H1 (cell line): ENCODE data around the gene ROPN1. TPM values are rescaled to one million over a fixed set of nuclear protein-coding genes. Genes with fewer than 3 reads are reported as not detected.

Experiments
- CTCF ChIA-PET: fragments of 300-600 bp; sonication (Branson Sonifier 250); formaldehyde crosslinking; loops from one replicate; lab custom pipeline; 2021; ENCODE audit not compliant: partially characterized antibody; lab: Charles Lee
- POLR2A ChIA-PET: fragments of 300-600 bp; sonication (Branson Sonifier 250); formaldehyde crosslinking; loops from one replicate; lab custom pipeline; 2021; ENCODE audit warnings: inconsistent platforms; ENCODE audit not compliant: partially characterized antibody; lab: Charles Lee
- DNase-seq, 2 experiments: peaks; one replicate each; pipeline versions ENCODE4 v3.0.0 to v3.0.0-alpha.2; 2010 to 2022; ENCODE audit warnings: low spot score in 2 of 2, low read depth in 1 of 2, mixed read lengths in 1 of 2
- FAIRE-seq: peaks from 2 replicates; lab custom pipeline; 2011; peaks lifted over from hg19 to GRCh38; lab: Jason Lieb, UNC
- H2AFZ ChIP-seq: 2 replicates; pipeline ENCODE4 v1.8.1; 2012; ENCODE audit warnings: low read length, inconsistent platforms
- H2AK5ac ChIP-seq: 2 replicates; pipeline ENCODE4 v1.6.1; 2013; ENCODE audit warnings: low read depth, low read length
- H2BK120ac ChIP-seq: replicated peaks from 2 replicates; pipeline ENCODE3; 2013; ENCODE audit warnings: low read depth, low read length, inconsistent platforms
- H2BK12ac ChIP-seq: 2 replicates; pipeline ENCODE4 v1.6.1; 2013; ENCODE audit warnings: low read depth, low read length
- H2BK15ac ChIP-seq: 2 replicates; pipeline ENCODE4 v1.6.1; 2013; ENCODE audit warnings: low read length
- H2BK20ac ChIP-seq: 2 replicates; pipeline ENCODE4 v1.6.1; 2013; ENCODE audit warnings: low read length
- H2BK5ac ChIP-seq: 2 replicates; pipeline ENCODE4 v1.6.1; 2013; ENCODE audit warnings: low read depth, low read length
- H3K14ac ChIP-seq: 2 replicates; pipeline ENCODE4 v1.6.1; 2013; ENCODE audit warnings: inconsistent platforms; ENCODE audit not compliant: insufficient read length
- H3K18ac ChIP-seq: 2 replicates; pipeline ENCODE4 v1.6.1; 2013; ENCODE audit warnings: low read length; ENCODE audit errors: extremely low read depth
- H3K23ac ChIP-seq: 2 replicates; pipeline ENCODE4 v1.6.1; 2013; ENCODE audit warnings: inconsistent platforms; ENCODE audit not compliant: insufficient read length
- H3K23me2 ChIP-seq: 2 replicates; pipeline ENCODE4 v1.6.1; 2013; ENCODE audit warnings: low read depth, low read length
- H3K27ac ChIP-seq: 2 replicates; pipeline ENCODE4 v1.6.1; 2011; ENCODE audit warnings: low read depth, low read length, inconsistent platforms
- H3K27me3 ChIP-seq, 4 experiments: replicated peaks in 1 of 4; 1 replicate in 1 of 4; 2 replicates in 3 of 4; pipeline versions ENCODE4 v1.6.1 to v1.8.1; 2011 to 2013; ENCODE audit warnings: low read length in 3 of 4, mild to moderate bottlenecking in 3 of 4, inconsistent platforms in 2 of 4, mixed read lengths in 2 of 4, moderate library complexity in 1 of 4; ENCODE audit not compliant: control insufficient read depth in 3 of 4, insufficient read depth in 3 of 4; ENCODE audit errors: extremely low read depth in 1 of 4
- H3K36me3 ChIP-seq, 4 experiments: 2 replicates each; pipeline versions ENCODE4 v1.6.1 to v1.8.1; 2011 to 2013; ENCODE audit warnings: mild to moderate bottlenecking in 4 of 4, low read length in 3 of 4, moderate library complexity in 2 of 4, control low read depth in 1 of 4, inconsistent platforms in 1 of 4; ENCODE audit not compliant: insufficient read depth in 4 of 4, control insufficient read depth in 2 of 4
- H3K4ac ChIP-seq: replicated peaks from 2 replicates; pipeline ENCODE3; 2013; ENCODE audit warnings: low read length, low read depth, mixed read lengths, inconsistent platforms; ENCODE audit not compliant: insufficient read length
- H3K4me1 ChIP-seq, 4 experiments: replicated peaks in 1 of 4; 1 replicate in 1 of 4; 2 replicates in 3 of 4; pipeline versions ENCODE4 v1.6.1 to v1.8.1; 2011 to 2013; ENCODE audit warnings: low read length in 3 of 4, inconsistent platforms in 2 of 4, mixed read lengths in 1 of 4; ENCODE audit not compliant: insufficient read depth in 4 of 4, control insufficient read depth in 3 of 4
- H3K4me2 ChIP-seq, 2 experiments: 2 replicates each; pipeline versions ENCODE4 v1.6.1 to v1.8.1; 2011 to 2013; ENCODE audit warnings: low read depth in 2 of 2, low read length in 2 of 2, control low read depth in 1 of 2, inconsistent platforms in 1 of 2, mild to moderate bottlenecking in 1 of 2; ENCODE audit not compliant: insufficient read depth in 1 of 2
- H3K4me3 ChIP-seq, 4 experiments: fragments of 200-600, 300-600 bp in 1 of 4; sonication (generic), shearing (Covaris generic), sonication (Bioruptor Twin) in 1 of 4; 2 replicates each; pipeline versions ENCODE4 v1.5.1 to v1.8.1; 2011 to 2016; ENCODE audit warnings: low read length in 4 of 4, low read depth in 3 of 4, control low read depth in 2 of 4, inconsistent platforms in 2 of 4, mild to moderate bottlenecking in 2 of 4, mixed read lengths in 1 of 4, moderate library complexity in 1 of 4; ENCODE audit not compliant: insufficient read depth in 2 of 4; ENCODE audit errors: extremely low read depth in 1 of 4
- H3K56ac ChIP-seq: replicated peaks from 2 replicates; pipeline ENCODE3; 2013; ENCODE audit warnings: low read depth, mild to moderate bottlenecking, mixed read lengths, low read length, inconsistent platforms; ENCODE audit not compliant: insufficient read length
- H3K79me1 ChIP-seq: 2 replicates; pipeline ENCODE4 v1.6.1; 2013; ENCODE audit warnings: low read depth, low read length, control low read depth
- H3K79me2 ChIP-seq, 2 experiments: 2 replicates each; pipeline versions ENCODE4 v1.6.1 to v1.8.1; 2012 to 2013; ENCODE audit warnings: low read length in 2 of 2, mild to moderate bottlenecking in 2 of 2, inconsistent platforms in 1 of 2; ENCODE audit not compliant: insufficient read depth in 2 of 2, control insufficient read depth in 1 of 2
- H3K9ac ChIP-seq, 4 experiments: replicated peaks in 1 of 4; 1 replicate in 1 of 4; 2 replicates in 3 of 4; pipeline versions ENCODE4 v1.6.1 to v1.8.1; 2011 to 2013; ENCODE audit warnings: low read depth in 3 of 4, low read length in 3 of 4, control low read depth in 2 of 4, mild to moderate bottlenecking in 2 of 4, moderate library complexity in 2 of 4, inconsistent platforms in 1 of 4; ENCODE audit errors: extremely low read depth in 1 of 4
- H3K9me3 ChIP-seq, 2 experiments: 2 replicates each; pipeline versions ENCODE4 v1.6.1 to v1.8.1; 2012 to 2013; ENCODE audit warnings: mild to moderate bottlenecking in 2 of 2, moderate library complexity in 2 of 2, control low read depth in 1 of 2, inconsistent platforms in 1 of 2, low read depth in 1 of 2, low read length in 1 of 2, mixed read lengths in 1 of 2; ENCODE audit not compliant: insufficient read depth in 2 of 2
- H4K20me1 ChIP-seq, 2 experiments: replicated peaks in 1 of 2; 2 replicates each; pipeline versions ENCODE3 to v1.8.1; 2011 to 2013; ENCODE audit warnings: inconsistent platforms in 2 of 2, low read length in 2 of 2, mild to moderate bottlenecking in 1 of 2; ENCODE audit not compliant: insufficient read depth in 2 of 2, control insufficient read depth in 1 of 2
- H4K5ac ChIP-seq: 2 replicates; pipeline ENCODE4 v1.6.1; 2013; ENCODE audit warnings: low read length, low read depth, mixed read lengths, inconsistent platforms; ENCODE audit not compliant: insufficient read length
- H4K8ac ChIP-seq: 2 replicates; pipeline ENCODE4 v1.8.0; 2013; ENCODE audit warnings: mild to moderate bottlenecking, moderate library complexity, low read length, inconsistent platforms; ENCODE audit not compliant: insufficient read depth; ENCODE audit errors: extremely low read depth
- H4K91ac ChIP-seq: replicated peaks from 2 replicates; pipeline ENCODE3; 2013; ENCODE audit warnings: low read length, mixed read lengths, inconsistent platforms; ENCODE audit not compliant: insufficient read length
- ASH2L ChIP-seq: fragments of 200-600, 300-600 bp; sonication (generic); IDR thresholded peaks from one replicate; pipeline ENCODE4 v1.7.1; 2017; ENCODE audit warnings: low read length
- CREB1 ChIP-seq: IDR thresholded peaks from 2 replicates; pipeline ENCODE4 v1.6.1; 2012; ENCODE audit warnings: inconsistent platforms
- EGR1 ChIP-seq: IDR thresholded peaks from 2 replicates; pipeline ENCODE4 v1.6.1; 2011; ENCODE audit warnings: low read depth, low read length, borderline replicate concordance
- EP300 ChIP-seq, 2 experiments: IDR thresholded peaks; 1 replicate in 1 of 2; 2 replicates in 1 of 2; pipeline ENCODE4 v1.6.1; 2011 to 2012; ENCODE audit warnings: low read depth in 2 of 2, low read length in 2 of 2, mild to moderate bottlenecking in 2 of 2, borderline replicate concordance in 1 of 2, inconsistent platforms in 1 of 2, moderate library complexity in 1 of 2
- FOSL1 ChIP-seq: IDR thresholded peaks from 2 replicates; pipeline ENCODE4 v1.6.1; 2011; ENCODE audit warnings: mild to moderate bottlenecking, low read depth, low read length, moderate library complexity; ENCODE audit not compliant: insufficient read depth
- KDM5A ChIP-seq: fragments of 200-600 bp; IDR thresholded peaks from 2 replicates; pipeline ENCODE4 v1.7.1; 2012; ENCODE audit warnings: mild to moderate bottlenecking, low read length, inconsistent platforms, mixed read lengths
- NRF1 ChIP-seq: IDR thresholded peaks from 2 replicates; pipeline ENCODE4 v1.6.1; 2011; ENCODE audit warnings: mild to moderate bottlenecking, low read depth, low read length, improper control_type of control experiment
- RFX5 ChIP-seq: IDR thresholded peaks from 2 replicates; pipeline ENCODE4 v1.6.1; 2011; ENCODE audit warnings: low read depth, low read length, improper control_type of control experiment, borderline replicate concordance
- RNF2 ChIP-seq: fragments of 200-900, 300-1000 bp; sonication (generic); IDR thresholded peaks from 2 replicates; pipeline ENCODE4 v1.7.1; 2016; ENCODE audit warnings: borderline replicate concordance, low read depth, mild to moderate bottlenecking, antibody characterized with exemption, low read length; ENCODE audit not compliant: poor library complexity, severe bottlenecking; ENCODE audit errors: missing control alignments
- SIX5 ChIP-seq: IDR thresholded peaks from 2 replicates; pipeline ENCODE4 v1.6.1; 2011; ENCODE audit warnings: mild to moderate bottlenecking, low read depth, low read length
- TAF7 ChIP-seq: optimal IDR thresholded peaks from 2 replicates; pipeline ENCODE3; 2011; ENCODE audit warnings: low read depth, mild to moderate bottlenecking, inconsistent platforms, low read length, moderate library complexity, borderline replicate concordance
- TEAD4 ChIP-seq: IDR thresholded peaks from 2 replicates; pipeline ENCODE4 v1.6.1; 2012; ENCODE audit warnings: low read depth, low read length, inconsistent platforms, mixed read lengths
- USF2 ChIP-seq: IDR thresholded peaks from 2 replicates; pipeline ENCODE4 v1.6.1; 2011; ENCODE audit warnings: low read length, improper control_type of control experiment
- WGBS, 2 experiments: shearing (Covaris generic) in 1 of 2; methylation state at CpG; one replicate each; pipeline versions ENCODE4 v1.1.6 to v1.1.7; 2013 to 2015; ENCODE audit warnings: low lambda C conversion rate in 2 of 2, mixed read lengths in 2 of 2, inconsistent platforms in 1 of 2, low coverage in 1 of 2, missing lambda C conversion rate in 1 of 2; ENCODE audit not compliant: insufficient replicate concordance in 2 of 2, insufficient coverage in 1 of 2, insufficient read length in 1 of 2; ENCODE audit errors: extremely low coverage in 1 of 2, missing lambda C conversion rate in 1 of 2; 5-methylcytosine and 5-hydroxymethylcytosine counted together
- polyA plus RNA-seq, 7 experiments: library from polyadenylated mRNA; depleted of rRNA in 3 of 7; stranded (reverse) in 5 of 7; unstranded in 2 of 7; fragments of >200 nt in 5 of 7; fragments of 200-250 nt in 2 of 7; gene quantifications; 1 replicate in 5 of 7; 2 replicates in 1 of 7; 4 replicates in 1 of 7; pipeline versions ENCODE4 v1.2.1 to v1.2.3, GENCODE V29; 2011 to 2013; ENCODE audit warnings: missing spikeins in 2 of 7, mixed read lengths in 2 of 7
- total RNA-seq: library from RNA; stranded (reverse); fragmentation: NEBNext Ultra II Directional; extraction: Animal tissue kit (Norgen Biotek cat#: 25700); gene quantifications from 2 replicates; pipeline ENCODE4 v1.2.1, GENCODE V29; 2021

ROPN1 gene
- total and polyA plus RNA-seq, 2 of the 8 experiments (the other 6 are each of a cell fraction or from before 2014, with no cell fraction given) = 0.03 TPM; not detected in 1

DNA sequence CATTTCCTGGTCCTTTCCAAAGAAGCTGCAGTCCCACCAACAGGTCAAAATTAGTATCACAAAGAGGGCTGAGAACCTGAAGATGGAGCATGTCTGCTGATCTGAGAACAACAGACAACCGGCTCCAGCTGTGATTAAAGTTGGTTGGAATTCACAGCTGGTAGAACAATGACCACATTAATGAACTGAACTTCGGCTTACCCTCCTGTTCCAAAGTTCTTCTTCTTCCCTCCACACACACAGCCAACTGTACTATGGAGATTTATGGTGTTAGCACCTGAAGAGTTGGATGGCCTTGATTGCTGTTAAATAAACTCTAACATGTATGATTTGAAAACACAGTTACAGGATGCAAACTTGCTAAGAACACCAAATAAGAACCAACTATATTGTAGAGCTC, 27.4 kb upstream of the ROPN1 start:
- H3K27me3 ChIP-seq = no peaks in the 10 kb centered on the region
- no peaks in the 10 kb centered on the region for H3K9me3 ChIP-seq
- H3K4me3 ChIP-seq = no peak overlapping the region
- DNase-seq (no peak), FAIRE-seq (no peak)
- H3K14ac ChIP-seq = no peak overlapping the region
- ChIA-PET POLR2A (no interaction called here), CTCF (interaction anchor here (0.7 to 2.0 kb wide), 11 partner anchors 13 to 540 kb away, joined by 3 to 17 read pairs (median 4); no protein-coding TSS in a partner anchor)
- peaks cover 2% of the 10 kb centered on the region; the same call in 1 of the 2 replicates for H3K23me2 ChIP-seq
- H3K4me2 ChIP-seq = no peak overlapping the region
- H3K4ac ChIP-seq = no peak overlapping the region
- H4K5ac ChIP-seq = no peak overlapping the region
- H3K4me1 ChIP-seq = no peaks in the 10 kb centered on the region
- no peak overlapping the region for H4K91ac ChIP-seq
- no peak overlapping the region for H3K27ac ChIP-seq
- H3K9ac ChIP-seq = no peak overlapping the region; a peak in 1 of 7 replicates
- H2AFZ ChIP-seq = no peak overlapping the region
- H3K79me1 ChIP-seq = no peaks in the 10 kb centered on the region
- H3K56ac ChIP-seq = no peak overlapping the region
- H2BK20ac ChIP-seq = no peak overlapping the region
- no peak overlapping the region for H2BK120ac ChIP-seq
- no peak overlapping the region for H2BK5ac ChIP-seq
- no peak overlapping the region for H3K18ac ChIP-seq
- H2BK15ac ChIP-seq = no peak overlapping the region
- no peak overlapping the region for H4K8ac ChIP-seq
- H3K79me2 ChIP-seq = no peaks in the 10 kb centered on the region
- no peaks in the 10 kb centered on the region for H4K20me1 ChIP-seq
- 82% methylated on average over 2 of the region's 2 CpGs; no CpG with 5 or more reads in 1 of the 2 experiments for WGBS, 2 experiments
- no peaks in the 10 kb centered on the region for H3K36me3 ChIP-seq
- no peak overlapping the region for H2AK5ac ChIP-seq
- no peak overlapping the region for H3K23ac ChIP-seq
- no peak overlapping the region for H2BK12ac ChIP-seq
- no peak for TF ChIP-seq KDM5A
- no peak for TF ChIP-seq FOSL1
- no peak for TF ChIP-seq RFX5
- TF ChIP-seq ASH2L = no peak
- no peak for TF ChIP-seq EP300 (IDR thresholded peaks at IDR 0.05; ENCODE audit: borderline replicate concordance in 1 of 2, low read depth in 2 of 2, low read length in 2 of 2)
- TF ChIP-seq CREB1 = no peak
- no peak for TF ChIP-seq TEAD4
- TF ChIP-seq USF2 = no peak
- TF ChIP-seq EGR1 = no peak
- no peak for TF ChIP-seq RNF2
- TF ChIP-seq TAF7 = no peak
- TF ChIP-seq SIX5 = no peak
- TF ChIP-seq NRF1 = no peak
